ENCODE data around the gene LRRC46.

DNA sequence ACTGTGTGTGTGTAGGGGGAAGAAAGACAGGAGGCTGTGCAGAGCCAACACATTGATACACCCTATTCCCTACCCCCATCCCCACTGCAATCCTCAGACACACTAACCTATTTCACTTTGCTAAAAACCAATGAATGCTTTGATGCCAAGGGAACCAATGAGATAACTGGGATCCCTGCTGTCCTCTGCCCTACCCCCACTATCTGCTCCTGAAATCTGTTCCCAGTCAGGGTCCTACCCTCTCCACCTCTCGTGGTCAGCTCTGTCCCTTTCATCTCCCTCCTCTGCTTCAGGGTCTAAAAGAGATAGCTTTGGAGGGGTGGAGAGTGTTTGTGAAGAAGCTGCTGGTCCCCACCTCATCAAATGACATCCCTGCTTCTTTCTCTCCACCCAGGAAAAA is 38.6 kb downstream of the LRRC46 start:
- no peak for TF ChIP-seq POLR2AphosphoS5 (IDR thresholded peaks at IDR 0.05; ENCODE audit: low read depth)
- TF ChIP-seq, protein P1, sequence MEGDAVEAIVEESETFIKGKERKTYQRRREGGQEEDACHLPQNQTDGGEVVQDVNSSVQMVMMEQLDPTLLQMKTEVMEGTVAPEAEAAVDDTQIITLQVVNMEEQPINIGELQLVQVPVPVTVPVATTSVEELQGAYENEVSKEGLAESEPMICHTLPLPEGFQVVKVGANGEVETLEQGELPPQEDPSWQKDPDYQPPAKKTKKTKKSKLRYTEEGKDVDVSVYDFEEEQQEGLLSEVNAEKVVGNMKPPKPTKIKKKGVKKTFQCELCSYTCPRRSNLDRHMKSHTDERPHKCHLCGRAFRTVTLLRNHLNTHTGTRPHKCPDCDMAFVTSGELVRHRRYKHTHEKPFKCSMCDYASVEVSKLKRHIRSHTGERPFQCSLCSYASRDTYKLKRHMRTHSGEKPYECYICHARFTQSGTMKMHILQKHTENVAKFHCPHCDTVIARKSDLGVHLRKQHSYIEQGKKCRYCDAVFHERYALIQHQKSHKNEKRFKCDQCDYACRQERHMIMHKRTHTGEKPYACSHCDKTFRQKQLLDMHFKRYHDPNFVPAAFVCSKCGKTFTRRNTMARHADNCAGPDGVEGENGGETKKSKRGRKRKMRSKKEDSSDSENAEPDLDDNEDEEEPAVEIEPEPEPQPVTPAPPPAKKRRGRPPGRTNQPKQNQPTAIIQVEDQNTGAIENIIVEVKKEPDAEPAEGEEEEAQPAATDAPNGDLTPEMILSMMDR (conservative IDR thresholded peaks at IDR 0.05; ENCODE audit: low read depth in 2 of 2): no peak
- no peak for TF ChIP-seq EZH2phosphoT487 (IDR thresholded peaks at IDR 0.05; ENCODE audit: unreplicated experiment)
- TF ChIP-seq CREB1 (CRISPR knock-in tag; IDR thresholded peaks at IDR 0.05; ENCODE audit: low read depth): no peak
- no peak for TF ChIP-seq EZH2 (IDR thresholded peaks at IDR 0.05; ENCODE audit: low read depth, unreplicated experiment)
- no peak for TF ChIP-seq STAT1 (IDR thresholded peaks at IDR 0.05; ENCODE audit: unreplicated experiment)

Data from GM23338 (cell line).